Tibial artery (tissue), 4 donors: ENCODE data around the gene PPP1CA.

ENCODE experiments used
- DNase-seq, 2 donors: peaks; one replicate each; pipeline ENCODE4 v3.0.0-alpha.2; 2019
- H3K27ac ChIP-seq, 2 donors: fragments of 200-600 bp; sonication (generic) in 1 of 2; 1 replicate in 1 of 2; 2 replicates in 1 of 2; pipeline ENCODE4 v1.5.1; 2018 to 2019; ENCODE audit warnings: mild to moderate bottlenecking in 1 of 2
- H3K27me3 ChIP-seq, 2 donors: fragments of 200-600 bp; sonication (generic) in 1 of 2; one replicate each; pipeline versions ENCODE4 v1.5.1 to v1.6.0; 2016 to 2019
- H3K36me3 ChIP-seq, 3 donors: fragments of 200-600 bp; sonication (generic) in 2 of 3; one replicate each; pipeline ENCODE4 v1.5.1; 2016 to 2019; ENCODE audit warnings: mild to moderate bottlenecking in 2 of 3
- H3K4me1 ChIP-seq, 4 donors: fragments of 200-600 bp; sonication (generic) in 2 of 4; 1 replicate in 3 of 4; 2 replicates in 1 of 4; pipeline ENCODE4 v1.5.1; 2016 to 2019
- H3K4me3 ChIP-seq, 2 donors: fragments of 200-600 bp; sonication (generic) in 1 of 2; 1 replicate in 1 of 2; 2 replicates in 1 of 2; pipeline ENCODE4 v1.5.1; 2018 to 2019; ENCODE audit warnings: mild to moderate bottlenecking in 2 of 2
- H3K9me3 ChIP-seq, 3 donors: fragments of 200-600 bp; sonication (generic) in 1 of 3; one replicate each; pipeline ENCODE4 v1.5.1; 2016 to 2019
- CTCF ChIP-seq, 2 experiments: fragments of 200-600 bp in 1 of 2; fragments of 450-650 bp in 1 of 2; IDR thresholded peaks; one replicate each; pipeline ENCODE4 v1.5.1; 2017 to 2019; ENCODE audit warnings: antibody characterized with exemption in 2 of 2, mild to moderate bottlenecking in 1 of 2, moderate library complexity in 1 of 2
- intact Hi-C: fragments of 100-400 bp; cut with DNase I; formaldehyde crosslinking; loops from one replicate; pipeline ENCODE4 v1.15.0; 2023; ENCODE audit warnings: low total_unique reads

PPP1CA gene

GRCh38 chr11:67392183-67392715, 9.4 kb downstream of the PPP1CA start:
- DNase-seq = no peak
- Histone ChIP-seq H3K4me3 (peak overlapping the region; percentile 78 to 81), H3K27me3 (no peaks in the 10 kb centered on the region), H3K27ac (peak overlapping the region; percentile 78), H3K9me3 (no peaks in the 10 kb centered on the region), H3K36me3 (peaks cover 0 to 34% (median 13%) of the 10 kb centered on the region in 3 donors), H3K4me1 (peaks cover 0 to 20% (median 18%) of the 10 kb centered on the region in 4 donors)
- intact Hi-C loops = no loop called here
- TF ChIP-seq CTCF (IDR thresholded peaks at IDR 0.05) = no peak

GRCh38 chr11:67391304-67392182, 10.1 kb downstream of the PPP1CA start, which contains the start of gene RAD9A:
RAD9A (plus strand) TSS chr11:67391986; CDS start chr11:67392045, 59 bp downstream.
- peak; percentile 96 for DNase-seq
- H3K27me3 ChIP-seq = no peaks in the 10 kb centered on the region
- intact Hi-C loops = no loop called here
- peak within 1 kb of the TSS; percentile 78 for H3K27ac ChIP-seq
- no peak for TF ChIP-seq CTCF (IDR thresholded peaks at IDR 0.05)
- H3K9me3 ChIP-seq = no peaks in the 10 kb centered on the region
- peaks cover 0 to 27% (median 9%) of the 10 kb centered on the region in 3 donors for H3K36me3 ChIP-seq
- peak within 1 kb of the TSS; percentile 78 to 81 for H3K4me3 ChIP-seq
- H3K4me1 ChIP-seq = peaks cover 0 to 20% (median 18%) of the 10 kb centered on the region in 4 donors

- no peak for DNase-seq
- Histone ChIP-seq H3K27me3 (no peaks in the 10 kb centered on the region), H3K9me3 (no peaks in the 10 kb centered on the region), H3K4me1 (peaks cover 0 to 20% (median 18%) of the 10 kb centered on the region in 4 donors), H3K4me3 (peak overlapping the region; percentile 78 to 81), H3K36me3 (peaks cover 0 to 22% (median 2%) of the 10 kb centered on the region in 3 donors), H3K27ac (peak overlapping the region; percentile 78)
- intact Hi-C loops = no loop called here
- TF ChIP-seq CTCF (IDR thresholded peaks at IDR 0.05) = no peak
Observed at GRCh38 chr11:67390947-67391303, 10.7 kb downstream of the PPP1CA start.

- Histone ChIP-seq H3K9me3 (no peaks in the 10 kb centered on the region), H3K36me3 (peaks cover 0 to 12% (median 0%) of the 10 kb centered on the region in 3 donors), H3K27ac (no peak overlapping the region), H3K4me1 (peaks cover 0 to 30% (median 26%) of the 10 kb centered on the region in 4 donors), H3K4me3 (no peak overlapping the region), H3K27me3 (no peaks in the 10 kb centered on the region)
- intact Hi-C loops = no loop called here
- no peak for DNase-seq
- peak; percentile 38 to 39 for TF ChIP-seq CTCF (IDR thresholded peaks at IDR 0.05)
Observed at GRCh38 chr11:67389477-67389876, 12.2 kb downstream of the PPP1CA start.

- H3K36me3 ChIP-seq = no peaks in the 10 kb centered on the region
- H3K27me3 ChIP-seq = no peaks in the 10 kb centered on the region
- no peak overlapping the region for H3K4me3 ChIP-seq
- no peak overlapping the region for H3K27ac ChIP-seq
- intact Hi-C loops = no loop called here
- DNase-seq = no peak
- TF ChIP-seq CTCF (IDR thresholded peaks at IDR 0.05) = no peak
- H3K4me1 ChIP-seq = peaks cover 0 to 27% (median 21%) of the 10 kb centered on the region in 4 donors
- no peaks in the 10 kb centered on the region for H3K9me3 ChIP-seq
Observed at GRCh38 chr11:67387518-67387917, 14.1 kb downstream of the PPP1CA start.
